ENCODE measurements around the gene DIPK1A.

The DIPK1A gene

GRCh38 chr1:92870591-92870990 lies 90.7 kb downstream of the DIPK1A start:
- DNase-seq: no peak

- no peak for DNase-seq
Measured at GRCh38 chr1:92864131-92864530, 97.1 kb downstream of the DIPK1A start.

- DNase-seq: no peak
Measured at GRCh38 chr1:92862605-92863004, 98.7 kb downstream of the DIPK1A start.

GRCh38 chr1:92859400-92860039 lies 101.7 kb downstream of the DIPK1A start:
- DNase-seq: no peak

DNA sequence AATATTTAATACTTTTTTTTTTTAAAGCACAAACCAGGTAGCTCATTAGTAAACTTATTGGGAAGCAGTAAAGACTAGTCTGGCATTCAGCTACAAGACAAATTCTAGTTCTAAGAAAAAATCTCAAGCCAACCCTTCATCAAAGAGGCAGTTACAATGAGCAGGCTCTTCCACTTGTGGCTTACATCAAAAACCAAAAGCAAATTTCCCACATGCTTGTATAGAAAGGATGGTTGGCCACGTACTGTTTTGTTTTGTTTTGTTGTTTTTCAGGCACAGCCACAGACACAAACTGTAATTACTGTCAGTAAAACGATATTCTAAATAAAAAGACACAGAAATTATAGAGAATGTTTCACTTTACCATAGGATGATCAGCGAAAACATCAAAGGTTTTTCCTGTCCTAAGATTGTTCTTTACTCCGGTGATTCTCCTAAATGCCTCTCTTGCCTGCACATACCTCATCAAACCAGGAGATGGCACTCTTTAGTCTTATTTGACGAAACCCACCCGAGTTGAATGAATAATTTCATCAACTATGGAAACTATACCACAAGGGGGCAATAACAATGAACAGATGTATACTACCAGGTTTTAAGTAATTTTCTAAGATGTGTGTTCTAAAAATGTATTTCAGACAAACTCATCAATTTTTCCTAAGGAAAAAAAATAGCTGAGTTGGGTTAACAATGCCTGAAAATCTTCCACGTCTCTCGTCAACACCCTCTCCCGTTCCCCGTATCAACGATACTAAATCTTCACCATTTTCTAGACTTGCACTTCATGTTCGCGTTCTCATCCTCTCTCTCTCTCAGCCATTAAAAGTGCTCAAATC lies 102.5 kb downstream of the DIPK1A start:
- DNase-seq: peak; percentile 65

DNA sequence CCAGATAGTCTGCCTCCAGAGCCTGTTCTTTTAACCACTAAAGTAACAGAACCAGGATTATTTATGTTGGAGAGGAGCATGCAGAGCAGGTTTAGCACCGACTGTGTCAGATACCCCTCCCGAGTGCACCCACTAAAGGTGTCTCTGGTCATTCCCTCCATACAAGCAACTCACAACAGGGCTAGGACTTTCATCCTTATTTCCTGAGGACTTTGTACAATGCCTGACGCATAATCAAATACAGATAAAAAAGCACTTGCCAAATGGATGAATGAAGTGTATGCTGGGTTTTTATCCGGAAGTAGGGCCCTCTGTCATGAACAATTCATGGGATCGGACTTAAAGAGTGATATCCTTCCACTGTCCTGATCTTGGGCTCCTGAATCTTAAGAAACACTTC lies 103.4 kb downstream of the DIPK1A start:
- DNase-seq: no peak

- no peak for DNase-seq
Measured at GRCh38 chr1:92855236-92855635, 106.0 kb downstream of the DIPK1A start.

DNA sequence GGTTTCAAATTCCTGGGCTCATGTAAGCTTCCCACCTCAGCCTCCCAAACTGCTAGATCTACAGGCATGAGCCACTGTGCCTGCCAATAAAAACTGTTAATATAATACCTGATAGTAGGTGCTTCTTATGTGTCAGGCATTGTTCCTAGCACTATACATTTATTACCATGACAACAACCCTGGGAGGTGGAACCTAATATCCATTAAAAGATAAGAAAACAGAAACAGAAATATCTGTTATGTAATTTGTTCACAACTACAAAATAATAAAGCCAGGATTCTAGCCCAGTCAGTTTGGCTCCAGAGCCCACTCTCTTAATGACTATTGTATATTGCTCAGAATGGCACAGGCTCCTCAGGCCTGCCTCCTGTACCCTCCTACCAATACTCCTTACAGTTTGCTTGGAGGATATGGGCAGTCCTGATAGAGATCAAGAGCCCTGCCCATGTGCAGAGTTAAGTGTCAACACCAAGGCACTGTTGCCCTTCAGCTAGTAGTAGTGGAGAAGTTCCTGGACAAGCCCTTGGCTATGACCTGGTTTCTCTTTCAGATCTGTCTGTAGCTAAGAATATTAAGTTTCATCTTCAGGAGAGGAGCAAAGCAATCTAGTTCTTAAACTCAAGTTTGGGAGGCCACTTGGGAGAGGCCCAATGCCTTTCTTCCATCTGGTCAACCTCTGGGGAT lies 107.0 kb downstream of the DIPK1A start:
- DNase-seq: no peak

- no peak for DNase-seq
Measured at GRCh38 chr1:92853299-92853698, 108.0 kb downstream of the DIPK1A start.

GRCh38 chr1:92851729-92852128 lies 109.5 kb downstream of the DIPK1A start:
- peak; percentile 16 for DNase-seq

GRCh38 chr1:92850019-92850418 lies 111.2 kb downstream of the DIPK1A start:
- no peak for DNase-seq

- DNase-seq: no peak
Measured at GRCh38 chr1:92848201-92848600, 113.1 kb downstream of the DIPK1A start.

GRCh38 chr1:92845908-92846307 lies 115.4 kb downstream of the DIPK1A start:
- no peak for DNase-seq

DNA sequence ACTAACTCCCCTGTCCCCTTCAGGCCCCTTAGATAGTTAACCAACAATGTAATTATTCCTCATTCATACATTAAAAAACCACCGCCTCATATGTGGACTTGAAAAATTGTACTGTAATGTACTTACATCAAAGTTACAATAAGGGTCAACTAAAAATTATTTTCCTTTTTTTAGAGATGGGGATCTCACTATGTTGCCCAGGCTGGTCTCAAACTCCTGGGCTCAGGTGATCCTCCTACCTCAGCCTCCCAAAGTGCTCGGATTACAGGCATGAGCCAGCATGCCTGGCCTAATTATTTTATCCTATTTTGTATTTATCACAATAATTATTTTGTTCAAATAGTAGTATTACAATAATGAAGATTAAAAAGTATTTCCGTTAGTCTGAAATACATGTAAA lies 116.8 kb downstream of the DIPK1A start:
- DNase-seq: no peak

DNA sequence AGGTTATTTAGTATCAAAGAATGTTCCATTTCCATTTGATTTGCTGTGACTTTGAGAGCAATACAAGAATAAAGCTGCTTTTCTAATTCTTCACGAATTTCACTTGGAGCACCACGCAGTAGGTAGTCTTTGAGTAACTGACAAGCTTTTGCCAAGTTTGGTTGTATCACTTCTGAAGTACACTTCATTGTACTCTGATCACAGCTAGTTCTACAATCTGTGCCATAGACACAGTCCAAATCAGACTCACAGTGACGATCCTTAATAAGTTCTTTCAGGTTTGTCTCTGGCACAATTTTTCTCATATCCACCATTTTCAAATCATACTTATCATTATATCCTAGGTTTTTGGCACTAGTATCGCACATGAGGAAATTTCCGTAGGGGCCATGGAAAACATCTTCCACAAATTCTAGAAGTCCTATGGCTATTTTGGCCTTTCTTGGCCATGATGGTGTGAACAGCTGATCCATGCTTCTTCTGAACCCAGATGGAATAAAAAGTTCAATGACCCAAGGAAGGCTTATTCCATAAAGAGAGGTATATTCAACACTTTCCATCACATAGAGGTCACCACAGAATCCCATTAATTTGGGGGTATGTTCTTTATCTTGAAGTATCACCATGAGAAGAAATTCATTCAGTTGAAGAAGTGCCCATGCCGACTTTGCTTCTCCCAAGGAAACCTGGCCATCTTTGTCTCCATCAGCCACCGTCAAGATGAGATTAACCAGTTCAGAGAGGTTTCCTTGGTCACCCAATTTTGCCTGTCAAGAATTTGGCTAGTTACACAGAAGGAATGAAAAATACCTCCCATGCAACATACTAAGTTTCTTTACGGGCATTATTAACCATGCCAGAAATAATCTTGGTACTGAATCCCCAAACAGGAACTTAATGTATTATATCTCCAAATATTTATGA lies 117.6 kb downstream of the DIPK1A start:
- DNase-seq: no peak

DNA sequence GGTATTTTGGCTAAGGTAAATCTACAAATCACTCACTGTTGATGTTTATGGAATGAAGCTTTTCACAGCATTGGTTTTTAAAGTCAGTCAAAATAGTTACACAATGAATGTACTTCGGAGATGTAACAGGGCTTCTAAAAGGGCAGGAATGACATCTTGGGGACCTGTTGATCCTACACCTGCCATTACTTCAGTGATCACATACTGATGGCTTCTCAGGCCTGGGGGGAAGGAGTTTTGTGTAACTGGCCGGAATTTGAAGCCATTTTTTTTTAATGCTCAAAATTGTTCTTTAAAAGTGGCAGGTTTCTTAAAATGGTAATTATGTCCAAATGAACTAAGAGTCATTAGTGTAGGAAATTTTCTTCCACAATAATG lies 118.2 kb downstream of the DIPK1A start:
- no peak for DNase-seq

GRCh38 chr1:92842082-92843045 lies 118.9 kb downstream of the DIPK1A start:
- DNase-seq: no peak

DNA sequence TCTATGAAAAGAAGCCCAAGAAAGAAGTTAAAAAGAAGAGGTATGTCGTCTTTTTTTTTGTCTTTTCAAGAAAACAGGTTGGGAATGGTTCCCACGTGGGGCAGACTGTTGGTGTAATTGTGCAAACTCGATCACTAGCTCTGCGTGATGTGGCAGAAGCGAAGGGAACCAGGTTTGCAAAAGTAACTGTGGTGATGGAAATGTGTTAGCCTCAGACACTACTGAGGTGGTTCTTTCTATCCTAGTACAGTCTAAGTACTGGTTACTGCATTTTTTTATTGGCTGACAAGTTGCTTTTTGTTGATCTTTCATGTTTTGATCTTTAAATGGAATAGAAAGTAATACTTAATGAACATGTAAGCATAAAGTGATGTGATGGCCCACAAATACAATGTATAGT lies 120.7 kb downstream of the DIPK1A start:
- DNase-seq: no peak

- DNase-seq: no peak
Measured at GRCh38 chr1:92839442-92839841, 121.8 kb downstream of the DIPK1A start.

DNA sequence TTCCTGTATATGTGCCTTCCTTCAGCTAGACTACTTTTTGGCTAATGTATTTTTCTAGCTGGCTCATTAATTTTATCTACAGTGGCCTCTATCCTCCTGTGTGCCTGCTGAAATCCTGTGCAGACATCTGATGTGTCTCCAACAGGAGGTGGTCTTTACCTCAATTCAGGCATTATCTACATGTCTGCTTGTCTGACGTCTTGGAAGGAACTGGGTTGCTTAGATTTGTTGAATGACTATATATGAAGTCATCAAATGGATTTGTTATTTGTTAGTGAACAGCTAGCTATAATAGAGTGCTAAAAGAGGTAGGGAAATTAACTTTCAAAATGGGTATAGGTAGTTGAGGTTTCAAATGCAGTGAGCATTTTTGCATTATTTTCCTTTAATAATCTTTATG lies 122.7 kb downstream of the DIPK1A start:
- no peak for DNase-seq

DNA sequence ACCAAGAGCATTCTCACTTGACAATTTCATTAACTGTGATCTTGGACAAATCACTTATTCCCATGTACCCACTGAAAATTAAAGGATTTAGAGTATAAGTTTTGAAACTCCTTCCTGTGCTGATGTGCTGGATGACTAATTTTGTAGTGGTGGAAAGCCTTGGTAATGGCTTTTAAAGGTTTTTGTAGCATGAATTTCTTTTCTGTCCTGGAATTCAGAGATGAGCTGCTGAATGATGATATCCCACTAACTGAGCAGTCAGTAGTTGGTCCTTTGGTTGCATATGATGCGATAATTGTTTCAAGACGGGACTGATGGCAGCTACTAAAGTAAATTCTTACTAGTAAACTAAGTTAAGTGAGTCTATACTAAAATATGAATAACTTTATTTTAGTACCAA lies 124.2 kb downstream of the DIPK1A start:
- no peak for DNase-seq

GRCh38 chr1:92834617-92835016 lies 126.6 kb downstream of the DIPK1A start:
- DNase-seq: no peak
